KMS-11 (cell line): ENCODE results near the gene RPS3A.

ENCODE experiments used
- H2AFZ ChIP-seq: fragments of 200-600 bp; sonication (generic); 2 replicates; pipeline ENCODE4 v1.6.1; 2016; ENCODE audit warnings: antibody characterized with exemption, mixed run types, low read depth
- H3K27ac ChIP-seq: fragments of 200-600 bp; sonication (generic); 2 replicates; pipeline ENCODE4 v1.6.1; 2016; ENCODE audit warnings: mild to moderate bottlenecking, mixed run types
- H3K27me3 ChIP-seq: fragments of 200-600 bp; sonication (generic); 2 replicates; pipeline ENCODE4 v1.6.1; 2017; ENCODE audit warnings: mild to moderate bottlenecking, low read depth, mixed run types, moderate library complexity; ENCODE audit not compliant: insufficient read depth
- H3K36me3 ChIP-seq: fragments of 200-600 bp; sonication (generic); 2 replicates; pipeline ENCODE4 v1.6.1; 2017; ENCODE audit warnings: mild to moderate bottlenecking, mixed run types; ENCODE audit not compliant: insufficient read depth
- H3K4me1 ChIP-seq: fragments of 200-600 bp; sonication (generic); 2 replicates; pipeline ENCODE4 v1.6.1; 2016; ENCODE audit warnings: mild to moderate bottlenecking, low read depth, mixed run types; ENCODE audit not compliant: poor library complexity, severe bottlenecking
- H3K4me2 ChIP-seq: fragments of 200-600 bp; sonication (generic); 2 replicates; pipeline ENCODE4 v1.7.0; 2016; ENCODE audit warnings: mild to moderate bottlenecking, mixed run types
- H3K4me3 ChIP-seq: fragments of 200-600 bp; sonication (generic); IDR thresholded peaks from 2 replicates; pipeline ENCODE4 v1.6.1; 2017; ENCODE audit warnings: low read depth, low read length, mixed read lengths; ENCODE audit not compliant: insufficient read depth
- H3K79me2 ChIP-seq: fragments of 200-600 bp; sonication (generic); 2 replicates; pipeline ENCODE4 v1.6.1; 2016; ENCODE audit warnings: low read depth, mixed run types; ENCODE audit not compliant: insufficient read depth
- H3K9ac ChIP-seq: fragments of 200-600 bp; sonication (generic); 2 replicates; pipeline ENCODE4 v1.6.1; 2016; ENCODE audit warnings: mild to moderate bottlenecking, mixed run types
- H4K20me1 ChIP-seq: fragments of 200-600 bp; sonication (generic); 2 replicates; pipeline ENCODE4 v1.6.1; 2016; ENCODE audit warnings: mild to moderate bottlenecking, mixed run types; ENCODE audit not compliant: insufficient read depth
- TF ChIP-seq, protein P1 (sequence below): fragments of 200-600 bp; sonication (generic); conservative IDR thresholded peaks from 2 replicates; pipeline ENCODE4 v1.6.1; 2017; ENCODE audit warnings: low read depth, mild to moderate bottlenecking, antibody characterized with exemption, low read length, moderate library complexity, mixed read lengths

Gene RPS3A

GRCh38 chr4:151093203-151093602 lies 6.2 kb upstream of the RPS3A start:
- Histone ChIP-seq H3K79me2 (no peaks in the 10 kb centered on the region), H3K27me3 (no peaks in the 10 kb centered on the region), H3K9ac (no peak overlapping the region), H3K36me3 (no peaks in the 10 kb centered on the region), H3K4me2 (no peak overlapping the region), H3K4me3 (no peak overlapping the region), H2AFZ (no peak overlapping the region), H4K20me1 (no peaks in the 10 kb centered on the region), H3K4me1 (peaks cover 3% of the 10 kb centered on the region), H3K27ac (no peak overlapping the region)
- TF ChIP-seq, protein P1, sequence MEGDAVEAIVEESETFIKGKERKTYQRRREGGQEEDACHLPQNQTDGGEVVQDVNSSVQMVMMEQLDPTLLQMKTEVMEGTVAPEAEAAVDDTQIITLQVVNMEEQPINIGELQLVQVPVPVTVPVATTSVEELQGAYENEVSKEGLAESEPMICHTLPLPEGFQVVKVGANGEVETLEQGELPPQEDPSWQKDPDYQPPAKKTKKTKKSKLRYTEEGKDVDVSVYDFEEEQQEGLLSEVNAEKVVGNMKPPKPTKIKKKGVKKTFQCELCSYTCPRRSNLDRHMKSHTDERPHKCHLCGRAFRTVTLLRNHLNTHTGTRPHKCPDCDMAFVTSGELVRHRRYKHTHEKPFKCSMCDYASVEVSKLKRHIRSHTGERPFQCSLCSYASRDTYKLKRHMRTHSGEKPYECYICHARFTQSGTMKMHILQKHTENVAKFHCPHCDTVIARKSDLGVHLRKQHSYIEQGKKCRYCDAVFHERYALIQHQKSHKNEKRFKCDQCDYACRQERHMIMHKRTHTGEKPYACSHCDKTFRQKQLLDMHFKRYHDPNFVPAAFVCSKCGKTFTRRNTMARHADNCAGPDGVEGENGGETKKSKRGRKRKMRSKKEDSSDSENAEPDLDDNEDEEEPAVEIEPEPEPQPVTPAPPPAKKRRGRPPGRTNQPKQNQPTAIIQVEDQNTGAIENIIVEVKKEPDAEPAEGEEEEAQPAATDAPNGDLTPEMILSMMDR: no peak

GRCh38 chr4:151094290-151094751 lies 5.1 kb upstream of the RPS3A start:
- Histone ChIP-seq H2AFZ (no peak overlapping the region), H3K4me3 (no peak overlapping the region), H3K36me3 (no peaks in the 10 kb centered on the region), H3K9ac (no peak overlapping the region), H3K27ac (no peak overlapping the region), H3K79me2 (no peaks in the 10 kb centered on the region), H3K4me1 (peaks cover 11% of the 10 kb centered on the region), H3K4me2 (no peak overlapping the region), H3K27me3 (no peaks in the 10 kb centered on the region), H4K20me1 (no peaks in the 10 kb centered on the region)
- TF ChIP-seq, protein P1: no peak

- TF ChIP-seq, protein P1: no peak
Measured at GRCh38 chr4:151095142-151095541, 4.3 kb upstream of the RPS3A start.

DNA sequence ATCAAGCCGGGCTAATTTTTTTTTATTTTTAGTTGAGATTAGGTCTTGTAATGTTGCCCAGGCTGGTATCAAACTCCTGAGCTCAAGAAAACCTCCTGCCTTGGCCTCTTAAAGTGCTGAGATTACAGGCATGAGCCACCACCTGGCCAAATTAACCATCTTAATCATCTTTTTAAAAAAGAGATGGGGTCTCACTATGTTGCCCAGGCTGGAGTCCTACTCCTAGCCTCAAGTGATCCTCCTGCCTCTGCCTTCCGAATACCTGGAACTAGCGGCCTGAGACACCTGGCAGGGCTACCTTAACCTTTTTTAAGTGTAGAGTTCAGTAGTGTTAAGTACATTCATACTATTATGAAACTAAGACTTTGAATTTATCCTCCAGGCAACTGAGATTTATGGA lies 1.7 kb upstream of the RPS3A start:
- H4K20me1 ChIP-seq: peaks cover 19% of the 10 kb centered on the region
- H3K27ac ChIP-seq: no peak overlapping the region
- no peak overlapping the region for H3K4me2 ChIP-seq
- TF ChIP-seq, protein P1: no peak
- no peaks in the 10 kb centered on the region for H3K27me3 ChIP-seq
- H2AFZ ChIP-seq: no peak overlapping the region
- H3K79me2 ChIP-seq: peaks cover 34% of the 10 kb centered on the region
- peaks cover 27% of the 10 kb centered on the region for H3K36me3 ChIP-seq
- H3K4me3 ChIP-seq: no peak overlapping the region
- no peak overlapping the region for H3K9ac ChIP-seq
- H3K4me1 ChIP-seq: peaks cover 29% of the 10 kb centered on the region

More at GRCh38 chr4:151095142-151095541, 4.3 kb upstream of the RPS3A start:
- Histone ChIP-seq H3K4me1 (peaks cover 11% of the 10 kb centered on the region), H3K4me3 (no peak overlapping the region), H3K79me2 (peaks cover 8% of the 10 kb centered on the region), H4K20me1 (no peaks in the 10 kb centered on the region), H3K4me2 (no peak overlapping the region), H3K27ac (no peak overlapping the region), H2AFZ (no peak overlapping the region), H3K9ac (no peak overlapping the region), H3K36me3 (peaks cover 2% of the 10 kb centered on the region; the same call in 1 of the 2 replicates), H3K27me3 (no peaks in the 10 kb centered on the region)

DNA sequence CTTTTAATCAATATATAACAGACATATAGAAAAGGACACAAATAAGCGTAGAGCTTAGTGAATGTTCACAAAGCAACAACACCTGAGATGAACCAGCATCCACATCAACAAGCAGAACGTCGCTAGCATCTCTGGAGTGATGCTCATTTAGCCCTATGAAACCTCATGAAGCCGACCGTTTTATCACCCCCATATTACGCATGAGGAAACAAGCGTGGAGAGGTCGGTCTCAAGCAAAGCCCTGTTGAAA lies 524 bp upstream of the RPS3A start:
- H3K4me1 ChIP-seq: peaks cover 29% of the 10 kb centered on the region
- peaks cover 37% of the 10 kb centered on the region for H3K36me3 ChIP-seq
- no peaks in the 10 kb centered on the region for H3K27me3 ChIP-seq
- peaks cover 44% of the 10 kb centered on the region for H3K79me2 ChIP-seq
- H4K20me1 ChIP-seq: peaks cover 28% of the 10 kb centered on the region
- H2AFZ ChIP-seq: peak overlapping the region; percentile 88
- H3K4me3 ChIP-seq: peak overlapping the region; percentile 26
- H3K4me2 ChIP-seq: peak overlapping the region; percentile 44; the same call in 1 of the 2 replicates
- TF ChIP-seq, protein P1: no peak
- H3K9ac ChIP-seq: peak overlapping the region; percentile 99
- peak overlapping the region; percentile 91 for H3K27ac ChIP-seq
